Measurements from ENCODE around the gene KCNJ6.
"Not testable (repeated sequence)": the region's sequence is repeated elsewhere in the genome, so short reads cannot be mapped to it uniquely, and the experiment has no call there.

Gene KCNJ6

DNA sequence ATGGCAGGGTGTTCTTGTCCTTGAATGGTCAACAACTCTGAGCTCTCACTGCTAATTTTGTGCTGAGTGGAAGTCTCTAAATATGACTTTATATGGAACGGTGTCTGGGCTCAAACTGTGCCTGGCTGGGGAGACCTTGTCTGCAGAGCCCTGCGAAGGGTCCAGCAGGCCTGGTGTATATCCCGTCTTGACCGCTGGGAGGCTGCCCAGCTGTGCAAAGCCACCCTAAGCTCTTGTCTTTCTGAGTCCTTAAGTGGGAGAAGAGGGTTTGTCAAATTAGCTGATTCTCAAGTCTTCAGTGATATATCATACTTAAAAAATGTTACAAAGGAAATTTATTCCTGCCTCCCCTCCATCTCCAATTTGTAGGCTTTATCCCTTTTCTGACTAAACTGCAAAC is 198.7 kb downstream of the KCNJ6 start:
- no peak for DNase-seq (ENCODE audit: low read depth)

DNA sequence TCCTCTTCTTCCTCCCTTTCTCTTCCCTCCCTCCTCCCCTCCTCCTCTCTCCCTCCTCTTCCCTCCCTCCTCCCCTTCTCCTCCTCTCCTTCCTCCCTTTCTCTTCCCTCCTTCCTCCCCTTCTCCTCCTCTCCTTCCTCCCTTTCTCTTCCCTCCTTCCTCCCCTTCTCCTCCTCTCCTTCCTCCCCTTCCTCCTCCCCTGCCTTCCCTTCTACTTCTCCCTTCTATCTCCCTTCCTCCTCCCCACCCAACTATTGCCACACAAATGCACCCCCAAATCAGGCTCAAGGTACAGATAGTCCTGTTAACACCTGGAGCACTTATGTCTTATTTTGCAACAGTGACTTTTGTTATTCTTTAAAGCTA is 203.7 kb downstream of the KCNJ6 start:
- DNase-seq (ENCODE audit: low read depth), result not testable (repeated sequence)

DNA sequence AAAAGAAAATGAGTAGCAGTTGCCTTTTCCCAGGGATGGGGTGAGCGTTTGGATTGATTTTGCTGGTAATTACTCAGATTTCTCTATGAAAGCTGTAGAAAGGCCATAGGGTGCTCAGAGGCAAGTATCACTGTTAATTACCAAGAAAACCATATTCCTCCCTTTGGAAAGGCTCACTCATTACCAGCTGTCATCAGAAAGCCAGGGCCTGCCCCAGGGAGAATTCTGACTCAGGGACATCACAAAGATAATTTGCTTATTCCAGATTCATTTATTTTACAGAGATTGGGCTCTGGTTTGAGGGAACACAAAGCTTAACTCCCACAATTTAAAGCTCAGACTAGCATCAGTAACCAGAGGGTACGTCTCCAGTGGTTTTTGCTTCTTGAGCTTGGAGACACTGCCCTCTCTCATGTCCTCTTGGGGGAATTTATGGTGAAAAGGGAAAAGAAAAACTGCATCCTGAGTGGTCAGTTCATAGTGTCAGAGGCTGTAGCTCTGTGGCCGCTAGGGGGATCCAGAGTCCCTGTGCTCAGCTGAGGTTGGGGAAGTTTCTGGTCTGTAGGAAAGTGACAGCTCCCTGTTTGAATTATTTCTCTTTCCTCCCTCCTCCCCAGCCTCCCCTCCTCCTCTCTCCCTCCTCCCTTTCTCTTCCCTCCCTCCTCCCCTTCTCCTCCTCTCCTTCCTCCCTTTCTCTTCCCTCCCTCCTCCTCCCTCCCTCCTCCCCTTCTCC is 204.3 kb downstream of the KCNJ6 start:
- peak; percentile 16 for DNase-seq (ENCODE audit: low read depth)

DNA sequence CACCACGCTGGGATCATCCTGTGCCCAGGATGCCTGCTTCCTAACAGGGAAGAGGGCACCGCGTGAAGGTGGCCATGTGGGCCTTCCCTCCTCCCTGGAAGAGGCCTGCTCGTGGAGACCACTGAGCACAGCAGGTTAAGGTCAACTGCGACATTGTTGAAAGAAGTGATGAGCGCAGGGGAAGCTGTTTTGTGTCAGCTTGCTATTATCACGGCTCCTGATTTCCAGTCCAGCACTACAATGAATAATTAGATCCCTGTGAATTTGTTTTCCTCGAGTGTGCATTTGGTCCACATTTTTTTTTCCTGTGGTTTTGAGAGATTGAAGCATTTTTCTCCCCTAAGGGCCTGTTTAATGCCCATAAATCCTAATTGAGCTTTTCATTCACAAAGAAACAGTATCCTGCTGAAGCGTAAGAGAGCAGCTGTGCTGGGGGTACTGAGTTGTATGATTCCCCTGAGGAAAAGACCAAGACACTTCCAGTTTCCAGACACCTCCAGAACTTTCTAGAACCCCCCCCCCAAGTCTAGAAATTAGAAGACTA is 204.9 kb downstream of the KCNJ6 start:
- no peak for DNase-seq (ENCODE audit: low read depth)

DNA sequence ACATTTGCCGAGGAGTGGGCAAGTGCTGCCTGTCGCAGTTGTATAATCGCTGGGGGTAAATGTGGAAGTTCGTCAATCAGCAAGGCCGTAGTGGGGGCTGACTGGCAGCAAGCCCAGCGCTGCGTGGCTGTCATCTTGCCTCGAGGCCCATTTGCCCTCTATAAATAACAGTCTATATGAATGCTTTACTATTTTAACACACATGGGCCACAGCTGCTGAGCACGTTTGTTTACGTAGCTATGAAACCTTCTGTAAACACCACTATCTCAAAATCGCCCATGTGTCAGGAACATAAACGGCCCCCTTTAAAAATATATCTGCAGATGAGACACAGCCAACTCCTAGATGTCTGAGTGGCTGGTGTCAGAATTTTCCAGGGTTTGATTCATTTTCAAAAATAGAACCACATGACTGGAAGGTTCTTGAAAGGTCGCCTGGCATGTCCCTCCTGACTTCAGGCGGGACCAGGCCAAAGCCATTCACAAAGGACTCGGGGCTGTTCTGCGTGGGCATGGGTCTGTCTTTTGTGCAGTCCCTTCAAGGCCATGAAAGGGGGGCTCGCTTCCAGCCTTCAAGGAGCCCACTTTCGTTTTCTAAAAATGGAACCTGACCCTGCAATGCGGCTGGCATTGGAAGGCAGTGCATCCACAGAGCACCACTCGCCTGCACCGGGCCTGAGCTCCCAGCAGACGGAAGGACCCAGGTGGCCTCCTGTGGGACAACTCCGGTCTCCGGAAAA is 205.5 kb downstream of the KCNJ6 start:
- no peak for DNase-seq (ENCODE audit: low read depth)

DNA sequence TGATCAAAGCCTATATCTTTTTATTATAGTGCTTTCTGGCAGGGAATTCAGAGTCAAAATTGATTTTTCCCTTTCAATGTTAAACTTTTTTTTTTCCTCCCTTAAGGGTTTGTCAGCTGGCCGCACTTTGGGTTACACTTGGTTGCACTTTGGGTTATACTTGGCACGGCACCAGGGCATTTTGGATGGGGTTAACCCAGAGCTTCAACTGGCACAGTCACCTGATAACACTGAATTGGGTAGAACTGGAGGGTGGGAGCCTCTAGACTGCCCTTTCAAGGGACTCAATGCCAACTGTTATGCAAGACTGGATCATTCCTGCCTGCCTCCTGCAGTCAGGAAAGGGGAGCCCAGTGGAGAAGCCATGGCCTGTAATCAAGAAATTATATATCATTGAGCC is 211.5 kb downstream of the KCNJ6 start:
- no peak for DNase-seq (ENCODE audit: low read depth)

DNA sequence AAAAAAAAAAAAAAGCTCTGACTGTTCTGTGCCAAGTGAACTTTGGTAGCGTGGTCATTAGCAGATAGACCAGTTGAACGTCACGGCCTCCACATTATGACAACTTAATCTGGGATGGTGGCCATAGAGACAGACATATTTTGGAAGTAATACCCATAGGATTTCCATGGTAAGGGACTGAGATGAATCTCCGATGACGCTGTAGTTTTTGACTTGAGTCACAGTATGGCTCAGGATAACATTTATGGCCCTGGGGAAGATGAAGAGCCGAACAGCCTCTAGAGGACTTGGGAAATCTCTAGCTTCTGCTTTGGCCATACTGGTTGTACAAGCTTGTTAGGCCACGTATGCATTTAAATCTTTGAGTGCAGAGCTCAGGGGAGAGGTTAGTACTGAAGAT is 214.0 kb downstream of the KCNJ6 start:
- DNase-seq (ENCODE audit: low read depth), result no peak

DNA sequence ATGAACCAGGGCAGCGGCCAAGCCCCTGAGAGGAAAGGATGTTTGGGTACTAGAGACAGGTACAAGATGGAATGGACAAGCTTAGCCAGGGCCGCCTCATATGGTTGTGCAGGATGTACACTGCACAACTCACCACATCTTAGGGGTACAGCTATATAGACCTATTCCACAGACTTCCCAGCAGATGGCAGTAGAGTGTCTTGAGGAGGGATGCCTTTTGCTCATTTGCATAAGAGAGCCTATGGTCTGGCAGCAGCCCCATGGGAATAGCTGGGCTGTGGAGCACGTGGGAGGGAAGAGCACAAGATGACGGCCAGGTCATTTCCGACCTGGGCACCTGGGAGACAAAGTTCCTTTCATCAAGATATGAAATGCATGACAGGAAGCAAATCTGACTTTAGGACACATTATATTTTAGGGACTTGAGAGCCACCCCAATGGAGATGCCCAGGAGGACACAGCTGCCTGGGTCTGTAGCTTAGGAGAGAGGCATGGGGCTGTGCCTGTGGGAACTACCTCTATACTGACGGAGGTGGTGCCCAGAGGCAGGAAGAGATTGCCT is 215.5 kb downstream of the KCNJ6 start:
- no peak for DNase-seq (ENCODE audit: low read depth)

DNA sequence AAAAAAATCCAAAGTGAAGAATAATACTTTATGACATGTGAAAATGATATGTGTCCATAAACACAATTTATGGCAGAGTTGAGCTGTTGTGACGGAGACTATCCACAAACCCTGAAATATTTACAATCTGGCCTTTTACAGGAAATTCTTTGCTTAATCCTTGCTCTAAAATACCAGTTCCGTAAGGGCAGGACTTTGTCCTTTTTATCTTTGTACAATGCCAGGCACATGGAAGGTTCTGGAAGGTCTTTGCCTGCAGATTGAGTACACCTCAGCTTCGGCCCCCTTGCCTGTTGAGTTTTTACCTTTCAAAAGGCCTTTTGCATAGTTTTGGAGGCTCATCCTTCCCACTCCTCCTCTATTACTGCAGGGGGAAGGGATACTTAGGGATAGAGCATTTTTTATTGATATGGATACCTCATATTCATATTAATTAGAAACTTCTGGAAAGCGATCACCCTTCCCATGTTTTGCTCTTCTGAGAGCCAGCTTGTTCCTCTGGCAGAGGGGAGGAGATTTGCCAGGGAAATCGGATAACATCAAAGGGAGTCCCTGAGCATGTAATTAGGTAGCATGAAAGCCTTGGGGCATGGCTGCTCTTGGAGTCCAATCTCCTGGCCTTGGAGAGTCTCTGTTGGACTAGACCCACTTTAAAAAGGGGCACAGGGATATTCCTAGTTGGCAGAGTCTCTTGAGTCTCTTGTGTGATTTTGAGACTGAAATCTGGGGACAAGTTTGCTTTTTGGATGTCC is 217.1 kb downstream of the KCNJ6 start:
- no peak for DNase-seq (ENCODE audit: low read depth)

DNA sequence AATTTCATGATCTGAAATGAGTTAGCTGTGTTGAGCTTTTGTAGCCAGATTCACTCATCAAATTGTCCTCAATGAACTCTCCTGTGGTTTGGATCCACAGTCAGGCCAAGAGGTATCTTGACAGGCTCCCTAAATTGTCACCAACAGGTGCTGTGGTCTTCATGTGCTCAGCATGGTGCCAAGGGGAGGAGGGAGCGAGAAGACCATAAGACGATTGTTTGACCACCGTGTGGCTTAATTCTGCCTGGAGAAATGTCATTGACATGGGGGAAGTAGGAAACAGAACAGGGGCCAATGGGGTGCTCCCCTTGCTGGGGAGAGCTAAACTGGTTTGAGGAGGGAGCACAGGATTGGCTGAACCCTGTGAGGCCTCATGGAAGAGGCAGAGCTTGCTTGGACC is 219.3 kb downstream of the KCNJ6 start:
- DNase-seq (ENCODE audit: low read depth), result no peak

DNA sequence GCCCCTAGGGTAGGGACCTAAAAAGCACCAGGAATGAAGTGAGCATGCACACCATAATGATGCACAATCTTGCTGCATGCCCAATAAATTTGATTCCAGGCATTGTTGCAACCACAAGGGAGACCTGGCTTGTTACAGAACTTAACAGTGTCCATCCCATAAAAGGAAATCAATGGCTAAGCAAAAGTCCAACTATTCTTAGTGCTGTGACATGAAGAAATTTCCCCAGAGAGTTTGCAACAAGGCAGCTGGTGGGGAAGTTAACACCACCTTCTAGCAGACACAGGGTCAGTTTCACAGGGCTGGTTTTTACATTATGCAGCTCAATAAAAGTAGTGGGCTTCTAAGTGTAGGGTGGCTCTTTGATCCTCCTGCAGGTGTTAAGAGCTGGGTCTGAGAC is 221.1 kb downstream of the KCNJ6 start:
- DNase-seq (ENCODE audit: low read depth), result no peak

DNA sequence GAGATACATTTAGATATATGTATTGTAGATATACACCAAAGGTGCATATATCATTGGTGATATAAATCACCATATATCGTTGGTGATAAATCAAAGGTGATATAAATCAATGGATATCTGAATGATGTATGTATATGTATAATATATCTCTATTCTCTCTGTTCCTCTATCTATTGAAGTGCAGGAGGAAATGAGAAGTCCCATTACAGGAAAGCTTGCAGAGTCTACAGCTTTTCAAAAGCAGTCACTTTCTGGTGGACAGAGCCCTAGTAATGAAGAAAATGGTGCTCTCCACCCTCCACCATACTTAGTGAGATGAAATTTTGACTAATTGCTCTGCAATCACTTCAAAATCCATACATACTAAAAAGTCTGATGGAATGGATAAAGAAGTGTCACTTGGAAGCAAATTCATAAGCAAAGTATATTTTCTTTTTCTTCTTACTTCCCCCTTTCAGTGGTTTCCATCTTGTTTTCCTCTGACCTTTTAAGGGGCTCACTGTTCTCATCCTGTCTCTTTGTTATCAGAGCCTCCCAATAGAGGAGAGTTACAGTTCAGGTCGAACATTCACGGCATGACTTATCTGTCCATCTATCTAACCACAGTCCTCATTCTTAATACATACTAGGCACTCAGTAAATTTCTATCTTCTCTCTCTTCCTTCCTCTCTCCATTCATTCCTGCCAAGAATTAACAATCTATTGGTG is 227.2 kb downstream of the KCNJ6 start:
- DNase-seq (ENCODE audit: low read depth), result no peak

DNA sequence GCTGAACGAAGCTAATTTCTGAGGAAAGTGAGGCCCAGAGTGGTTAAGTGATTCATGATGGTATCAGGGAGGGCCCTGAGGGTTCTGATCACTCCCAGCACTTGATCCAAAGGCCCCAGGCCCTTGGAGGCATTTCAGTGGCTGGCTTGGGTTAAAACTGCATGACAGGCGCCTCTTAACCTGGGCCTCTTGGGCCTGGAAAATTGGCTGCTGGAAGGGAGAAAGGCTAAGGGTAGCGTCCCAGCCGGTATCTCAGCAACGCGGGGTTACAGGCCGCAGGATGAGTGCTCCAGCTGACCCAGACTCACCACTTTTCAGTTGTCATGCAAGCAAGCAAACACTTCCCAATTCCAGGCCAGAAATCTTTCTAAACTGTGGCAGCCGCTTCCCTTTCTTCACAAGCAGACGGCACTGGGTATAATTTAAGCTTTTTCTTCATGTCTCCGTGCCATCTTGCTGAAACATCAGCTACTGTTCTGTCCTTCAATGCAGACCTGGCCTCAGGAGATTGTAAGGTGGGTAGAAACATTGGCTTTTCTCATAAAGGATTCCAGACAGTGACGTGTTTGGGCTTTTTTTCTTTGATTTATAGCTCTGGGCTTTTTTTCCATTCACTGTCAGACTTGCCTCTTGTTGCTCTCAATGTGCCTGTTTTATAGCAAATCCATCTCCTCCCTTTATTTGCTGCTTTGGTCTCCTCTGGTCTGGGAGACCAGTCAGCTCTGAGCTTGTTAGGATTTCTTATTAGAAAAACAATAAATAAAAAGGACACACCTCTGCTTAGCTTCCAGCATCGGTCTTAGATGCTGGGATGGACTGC is 229.1 kb downstream of the KCNJ6 start:
- DNase-seq (ENCODE audit: low read depth), result no peak

DNA sequence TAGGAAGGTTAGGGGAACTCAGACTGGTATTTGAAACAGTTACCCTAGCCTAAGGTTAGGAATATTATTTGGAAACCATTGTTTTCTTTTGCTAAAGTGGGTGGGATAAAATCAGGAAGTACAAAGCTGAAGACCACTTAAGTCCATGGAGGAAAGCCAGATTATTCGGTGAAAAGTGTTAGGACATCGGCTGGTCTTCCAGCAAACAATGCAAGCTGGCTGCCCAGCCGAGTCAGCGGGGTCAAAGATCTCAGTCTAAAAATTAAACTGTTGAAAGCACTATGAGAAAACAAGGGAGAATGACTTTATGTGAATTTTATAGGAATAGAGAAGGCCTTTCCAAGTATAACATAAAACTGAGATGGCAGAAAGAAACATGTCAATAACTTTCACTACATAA is 231.7 kb downstream of the KCNJ6 start:
- DNase-seq (ENCODE audit: low read depth), result no peak

DNA sequence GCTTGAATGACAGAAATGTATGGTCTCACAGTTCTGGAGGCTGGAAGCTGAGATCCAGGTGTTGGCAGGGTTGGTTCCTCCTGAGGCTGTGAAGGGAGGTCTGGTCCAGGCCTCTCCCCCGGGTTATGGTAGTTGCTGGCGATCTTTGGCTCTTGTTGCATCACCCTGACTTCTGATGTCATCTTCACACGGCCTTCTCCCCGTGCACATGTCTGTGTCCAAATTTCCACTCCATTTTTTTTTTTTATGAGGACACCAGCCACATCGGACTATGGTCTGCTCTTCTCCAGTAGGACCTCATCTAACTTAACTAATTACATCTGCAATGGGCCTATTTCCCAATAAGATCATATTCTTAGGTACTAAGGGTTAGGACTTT is 232.2 kb downstream of the KCNJ6 start:
- DNase-seq (ENCODE audit: low read depth), result no peak

DNA sequence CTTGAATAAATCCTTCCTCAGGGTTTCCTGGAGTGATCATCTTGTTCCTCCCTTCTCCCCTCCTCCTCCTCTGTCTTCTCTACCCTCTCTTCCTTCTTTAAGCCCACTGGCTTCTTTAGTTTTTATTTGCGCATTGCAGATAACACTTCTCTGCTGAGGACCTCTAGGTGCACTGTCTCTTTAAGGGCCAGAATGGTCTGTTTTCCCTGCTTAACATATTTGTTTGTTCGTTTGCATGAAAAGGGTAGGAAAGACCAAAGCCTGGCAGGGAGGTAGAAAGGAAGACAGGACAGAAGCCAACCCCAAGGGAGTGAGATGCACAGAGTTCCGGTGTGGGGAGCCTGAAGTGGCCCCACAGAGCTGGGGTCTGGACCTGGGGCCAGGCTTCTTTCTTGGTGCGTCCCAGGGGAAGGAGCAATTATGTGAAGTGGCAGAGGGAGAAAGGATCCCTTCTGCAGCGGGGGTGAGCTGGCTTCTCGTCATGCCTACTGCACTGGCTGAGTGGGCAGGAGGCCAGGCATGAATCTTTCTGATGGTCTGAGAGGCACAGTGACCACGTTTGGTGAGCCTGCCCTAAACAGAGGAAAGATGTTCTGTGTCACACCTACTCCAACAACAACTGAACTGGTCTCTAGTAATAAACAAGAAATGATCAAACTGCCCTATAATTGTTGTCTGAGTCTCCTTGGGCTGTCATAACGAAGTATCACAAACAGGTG is 232.7 kb downstream of the KCNJ6 start:
- no peak for DNase-seq (ENCODE audit: low read depth)

DNA sequence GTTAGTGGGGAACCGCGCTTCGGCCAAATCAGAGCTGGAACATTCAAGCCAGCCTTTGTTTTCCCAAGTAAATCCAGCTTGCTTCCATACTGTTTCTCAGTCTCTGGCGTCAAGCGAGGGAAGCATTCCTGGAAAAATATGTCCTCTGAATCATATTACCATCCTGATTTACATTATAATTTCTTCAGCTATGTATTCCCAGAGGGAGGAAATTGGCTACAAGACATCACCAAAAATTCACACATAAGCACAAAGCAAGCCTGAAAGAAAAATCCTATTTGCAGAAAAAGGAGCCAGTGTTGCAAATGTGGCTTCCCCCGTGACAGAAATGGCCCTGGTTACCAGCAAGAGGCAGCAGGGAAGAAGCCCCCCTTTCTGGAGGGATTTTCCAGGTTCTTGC is 233.3 kb downstream of the KCNJ6 start:
- DNase-seq (ENCODE audit: low read depth), result no peak

DNA sequence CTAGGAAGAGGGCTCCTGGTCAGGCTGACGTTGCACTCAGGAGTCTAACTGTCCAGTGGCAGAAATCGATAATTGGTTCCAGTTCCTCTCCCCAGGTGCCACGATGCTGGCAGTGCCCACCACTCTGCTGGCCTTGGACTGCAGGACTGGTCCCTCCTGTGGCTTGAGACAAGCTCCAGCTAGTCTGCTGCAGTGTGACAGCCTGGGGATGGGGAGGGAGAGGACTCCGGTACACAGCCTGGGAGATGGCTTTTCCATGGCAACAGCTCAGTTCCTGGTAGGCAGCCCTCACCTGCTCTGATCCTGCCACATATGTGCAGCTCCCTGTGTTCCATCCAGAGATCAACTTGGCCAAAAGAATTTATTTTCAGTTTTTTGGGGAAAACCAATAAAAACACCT is 239.3 kb downstream of the KCNJ6 start:
- DNase-seq (ENCODE audit: low read depth), result no peak

DNA sequence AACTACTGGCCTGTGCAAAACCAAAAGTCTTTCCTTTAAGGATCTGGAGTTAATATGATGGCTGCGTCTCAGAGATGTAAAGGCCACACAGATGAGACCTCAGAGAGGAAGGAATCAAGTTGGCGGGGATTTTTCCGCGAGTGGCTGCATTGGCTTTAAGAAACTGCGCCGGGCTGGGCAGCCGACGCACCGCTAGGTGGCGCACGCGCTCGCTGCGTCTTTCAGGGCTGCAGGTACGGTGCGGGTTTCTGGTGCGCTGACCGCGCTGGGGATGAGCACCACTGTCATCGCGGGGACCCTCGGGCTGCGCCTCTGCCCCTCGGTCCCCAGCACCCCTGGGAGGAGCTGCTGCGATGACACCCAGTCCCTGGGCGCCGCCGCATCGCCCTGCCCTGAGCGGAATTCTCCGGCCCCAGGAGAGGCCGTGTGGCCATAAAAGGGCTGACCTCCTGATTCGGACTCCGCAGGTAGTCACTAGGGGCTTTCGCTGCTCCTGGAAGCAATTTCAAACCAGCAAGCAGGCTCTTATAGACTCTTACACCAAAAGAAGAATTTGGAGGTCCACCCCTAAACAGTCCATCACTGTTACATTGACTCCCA is 241.0 kb downstream of the KCNJ6 start:
- DNase-seq (ENCODE audit: low read depth), result peak; percentile 48

Data from stimulated activated CD8-positive, alpha-beta memory T cell treated with anti-CD3 and anti-CD28 coated beads, Interleukin-4, amount 100 ng/mL, for 24 hours (primary cell).